ENCODE results near the gene CDH13. TPM values are rescaled to one million over a fixed set of nuclear protein-coding genes. Genes with fewer than 3 reads are reported as not detected.

CDH13 gene
- total and polyA plus RNA-seq, 3 experiments from 2014 or later, result not detected

DNA sequence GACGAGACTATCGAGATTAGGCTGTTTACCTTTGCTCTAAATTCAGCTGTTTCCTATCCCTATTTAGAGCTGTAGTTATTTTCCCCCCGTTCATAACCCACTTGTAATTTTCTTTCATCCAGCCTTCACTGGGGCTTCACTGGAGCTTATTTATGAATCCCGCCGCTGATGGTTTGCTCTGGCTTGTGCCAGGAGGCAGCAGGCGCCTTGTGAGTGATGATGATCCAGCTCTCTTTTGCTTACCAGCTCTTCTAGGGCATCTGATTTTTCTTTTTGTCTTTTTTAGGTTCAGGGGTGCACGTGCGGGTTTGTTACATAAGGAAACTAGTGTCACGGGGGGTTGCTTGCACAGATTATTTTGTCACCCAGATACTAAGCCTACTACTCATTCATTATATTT, 37.4 kb upstream of the CDH13 start:
- Histone ChIP-seq H3K4me1 (ENCODE audit: insufficient read depth, low read length) (no peaks in the 10 kb centered on the region), H3K9me3 (ENCODE audit: low read length) (no peaks in the 10 kb centered on the region), H3K27me3 (ENCODE audit: insufficient read depth, low read length, poor library complexity, severe bottlenecking) (no peaks in the 10 kb centered on the region), H3K36me3 (ENCODE audit: insufficient read depth, low read length) (no peaks in the 10 kb centered on the region), H3K4me3 (ENCODE audit: low read length) (no peak overlapping the region), H3K27ac (ENCODE audit: low read depth, low read length) (no peak overlapping the region)
- H3K27me3 Mint-ChIP-seq, result peaks cover 3 to 10% of the 10 kb centered on the region in 2 donors
- ChIA-PET POLR2A (no interaction called here), CTCF (no interaction called here)
- no peaks in the 10 kb centered on the region for H3K36me3 Mint-ChIP-seq
- no peak for DNase-seq
- H3K4me3 Mint-ChIP-seq, result no peak overlapping the region
- peaks cover 0 to 2% (median 0%) of the 10 kb centered on the region in 5 donors for H3K9me3 Mint-ChIP-seq
- H3K4me1 Mint-ChIP-seq, result no peaks in the 10 kb centered on the region
- H3K27ac Mint-ChIP-seq, result no peak overlapping the region

DNA sequence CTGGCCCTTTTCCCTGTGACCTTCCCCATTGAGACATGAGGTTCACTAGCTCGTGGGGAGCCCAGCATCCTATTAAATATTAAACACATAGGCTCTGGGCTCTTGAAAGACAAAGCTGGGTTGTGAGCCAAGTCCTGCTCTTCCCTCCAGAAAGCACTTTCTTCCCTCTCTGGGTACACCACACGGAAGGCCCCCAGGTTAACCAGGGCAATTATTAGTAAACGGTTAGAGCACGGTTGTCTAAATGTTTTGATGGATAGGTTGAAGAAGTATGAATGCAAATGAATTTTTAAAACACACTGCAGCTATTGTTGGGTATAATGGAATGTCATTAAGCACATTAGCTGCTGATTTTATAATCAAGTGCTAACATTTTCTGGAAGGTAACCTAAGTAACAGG, 32.7 kb upstream of the CDH13 start:
- Mint-ChIP-seq H3K4me3 (no peak overlapping the region), H3K9me3 (peaks cover 0 to 9% (median 4%) of the 10 kb centered on the region in 5 donors), H3K27me3 (peaks cover 14 to 18% of the 10 kb centered on the region in 2 donors), H3K4me1 (no peaks in the 10 kb centered on the region), H3K36me3 (no peaks in the 10 kb centered on the region), H3K27ac (no peak overlapping the region)
- POLR2A ChIA-PET, result no interaction called here
- Histone ChIP-seq H3K4me3 (ENCODE audit: low read length) (no peak overlapping the region), H3K9me3 (ENCODE audit: low read length) (no peaks in the 10 kb centered on the region), H3K27me3 (ENCODE audit: insufficient read depth, low read length, poor library complexity, severe bottlenecking) (no peaks in the 10 kb centered on the region), H3K4me1 (ENCODE audit: insufficient read depth, low read length) (no peaks in the 10 kb centered on the region), H3K36me3 (ENCODE audit: insufficient read depth, low read length) (no peaks in the 10 kb centered on the region), H3K27ac (ENCODE audit: low read depth, low read length) (no peak overlapping the region)
- DNase-seq, result no peak
- CTCF ChIA-PET, result no interaction called here

DNA sequence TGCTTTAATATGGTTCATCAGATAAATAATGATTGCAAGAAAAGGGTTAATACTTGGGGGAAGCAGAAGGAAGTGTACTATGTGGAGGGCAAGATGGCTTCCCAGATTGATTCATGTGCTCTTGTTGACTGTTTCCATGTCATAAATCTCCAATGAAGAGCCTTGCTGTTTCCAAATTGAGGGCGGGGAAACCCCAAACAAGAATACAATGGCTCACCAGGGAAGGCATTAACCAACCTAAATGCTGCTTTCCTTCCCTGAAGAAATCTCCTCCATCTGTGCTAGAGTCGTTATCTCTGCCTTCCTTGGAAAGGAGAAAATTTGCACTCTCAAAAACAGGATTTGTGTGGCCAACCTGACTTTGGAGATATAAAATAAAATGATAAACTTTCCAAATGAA, 28.0 kb upstream of the CDH13 start:
- Histone ChIP-seq H3K4me3 (ENCODE audit: low read length) (no peak overlapping the region), H3K36me3 (ENCODE audit: insufficient read depth, low read length) (no peaks in the 10 kb centered on the region), H3K27me3 (ENCODE audit: insufficient read depth, low read length, poor library complexity, severe bottlenecking) (no peaks in the 10 kb centered on the region), H3K27ac (ENCODE audit: low read depth, low read length) (no peak overlapping the region), H3K4me1 (ENCODE audit: insufficient read depth, low read length) (no peaks in the 10 kb centered on the region), H3K9me3 (ENCODE audit: low read length) (no peaks in the 10 kb centered on the region)
- ChIA-PET POLR2A (no interaction called here), CTCF (no interaction called here)
- peaks cover 0 to 4% (median 1%) of the 10 kb centered on the region in 3 donors for H3K36me3 Mint-ChIP-seq
- H3K27ac Mint-ChIP-seq, result no peak overlapping the region
- peaks cover 6 to 17% (median 11%) of the 10 kb centered on the region in 5 donors for H3K9me3 Mint-ChIP-seq
- no peak overlapping the region for H3K4me3 Mint-ChIP-seq
- H3K27me3 Mint-ChIP-seq, result peaks cover 10% of the 10 kb centered on the region in 2 donors
- no peak for DNase-seq
- no peaks in the 10 kb centered on the region for H3K4me1 Mint-ChIP-seq

DNA sequence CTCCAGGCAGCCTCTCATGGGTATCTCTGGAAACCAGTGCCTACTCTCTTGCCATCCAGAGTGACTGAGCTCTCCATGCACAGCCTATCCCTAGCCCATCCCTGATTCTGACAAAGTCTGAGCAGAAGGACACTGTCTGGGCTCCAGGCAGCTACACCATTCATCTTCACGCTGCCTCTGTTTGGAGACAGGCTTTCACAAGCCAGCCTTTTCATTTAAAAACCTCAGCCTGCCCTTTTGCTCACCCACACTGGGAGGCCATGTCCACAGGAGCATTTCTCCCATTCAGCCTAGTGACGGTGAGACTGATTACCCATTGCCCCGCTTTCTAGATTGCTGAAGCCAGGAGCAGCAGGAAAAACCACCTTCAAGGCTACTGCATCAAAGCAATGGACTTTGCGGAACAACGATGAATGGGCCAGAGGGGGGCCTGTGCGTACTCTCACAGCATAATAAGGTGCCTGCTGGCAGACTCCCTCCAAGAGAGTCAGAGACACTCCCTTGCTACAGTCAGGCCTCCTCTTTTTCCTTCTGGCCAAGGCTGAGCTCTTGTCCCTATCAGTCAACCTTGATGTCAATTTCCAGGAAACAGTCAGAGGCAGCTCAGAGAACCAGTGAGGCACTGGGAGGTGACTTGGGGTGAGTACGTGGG, 24.7 kb upstream of the CDH13 start:
- Histone ChIP-seq H3K27me3 (ENCODE audit: insufficient read depth, low read length, poor library complexity, severe bottlenecking) (no peaks in the 10 kb centered on the region), H3K27ac (ENCODE audit: low read depth, low read length) (no peak overlapping the region), H3K9me3 (ENCODE audit: low read length) (no peaks in the 10 kb centered on the region), H3K4me1 (ENCODE audit: insufficient read depth, low read length) (no peaks in the 10 kb centered on the region), H3K4me3 (ENCODE audit: low read length) (no peak overlapping the region), H3K36me3 (ENCODE audit: insufficient read depth, low read length) (no peaks in the 10 kb centered on the region)
- no peak overlapping the region for H3K27ac Mint-ChIP-seq
- H3K27me3 Mint-ChIP-seq, result peaks cover 9 to 15% of the 10 kb centered on the region in 2 donors
- no peak overlapping the region for H3K4me3 Mint-ChIP-seq
- peaks cover 6 to 16% (median 11%) of the 10 kb centered on the region in 5 donors for H3K9me3 Mint-ChIP-seq
- POLR2A ChIA-PET, result no interaction called here
- H3K36me3 Mint-ChIP-seq, result peaks cover 0 to 4% (median 1%) of the 10 kb centered on the region in 3 donors
- DNase-seq, result no peak
- CTCF ChIA-PET, result no interaction called here
- H3K4me1 Mint-ChIP-seq, result no peaks in the 10 kb centered on the region

DNA sequence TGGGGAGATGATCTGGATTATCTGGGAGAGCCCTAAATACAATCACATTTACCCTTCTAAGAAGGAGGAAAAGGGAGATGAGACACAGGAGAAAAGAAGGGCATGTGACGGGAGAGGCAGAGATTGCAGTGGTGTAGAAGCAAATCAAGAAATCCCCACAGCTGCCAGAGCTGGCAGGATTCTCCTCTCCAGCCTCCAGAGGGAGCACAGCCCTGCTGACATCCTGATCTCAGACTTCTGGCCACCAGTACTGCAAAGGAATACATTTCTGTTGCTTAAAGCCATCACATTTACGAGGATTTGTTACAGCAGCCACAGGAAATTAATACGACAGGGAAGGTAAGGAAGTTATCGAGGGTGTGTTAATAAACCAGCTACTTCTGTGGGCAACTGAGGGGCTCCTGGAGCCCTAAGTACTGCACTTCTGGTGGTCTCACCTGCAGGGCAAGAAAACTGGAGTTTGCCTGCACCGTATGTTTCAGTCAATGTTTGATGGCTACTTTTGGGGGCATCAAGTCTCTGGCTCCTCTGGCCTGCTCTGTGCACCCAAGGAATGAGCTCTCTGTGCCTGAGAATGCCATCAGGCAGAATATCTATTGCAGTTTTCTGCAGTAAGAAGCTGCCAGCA, 22.9 kb upstream of the CDH13 start:
- DNase-seq, result no peak
- no peaks in the 10 kb centered on the region for H3K4me1 Mint-ChIP-seq
- H3K4me3 Mint-ChIP-seq, result no peak overlapping the region
- CTCF ChIA-PET, result no interaction called here
- no peak overlapping the region for H3K27ac Mint-ChIP-seq
- Histone ChIP-seq H3K4me3 (ENCODE audit: low read length) (no peak overlapping the region), H3K9me3 (ENCODE audit: low read length) (no peaks in the 10 kb centered on the region), H3K27me3 (ENCODE audit: insufficient read depth, low read length, poor library complexity, severe bottlenecking) (no peaks in the 10 kb centered on the region), H3K36me3 (ENCODE audit: insufficient read depth, low read length) (no peaks in the 10 kb centered on the region), H3K27ac (ENCODE audit: low read depth, low read length) (no peak overlapping the region), H3K4me1 (ENCODE audit: insufficient read depth, low read length) (no peaks in the 10 kb centered on the region)
- POLR2A ChIA-PET, result no interaction called here
- H3K27me3 Mint-ChIP-seq, result peaks cover 0 to 10% of the 10 kb centered on the region in 2 donors
- H3K9me3 Mint-ChIP-seq, result peaks cover 6 to 13% (median 9%) of the 10 kb centered on the region in 5 donors
- peaks cover 0 to 4% (median 4%) of the 10 kb centered on the region in 3 donors for H3K36me3 Mint-ChIP-seq

DNA sequence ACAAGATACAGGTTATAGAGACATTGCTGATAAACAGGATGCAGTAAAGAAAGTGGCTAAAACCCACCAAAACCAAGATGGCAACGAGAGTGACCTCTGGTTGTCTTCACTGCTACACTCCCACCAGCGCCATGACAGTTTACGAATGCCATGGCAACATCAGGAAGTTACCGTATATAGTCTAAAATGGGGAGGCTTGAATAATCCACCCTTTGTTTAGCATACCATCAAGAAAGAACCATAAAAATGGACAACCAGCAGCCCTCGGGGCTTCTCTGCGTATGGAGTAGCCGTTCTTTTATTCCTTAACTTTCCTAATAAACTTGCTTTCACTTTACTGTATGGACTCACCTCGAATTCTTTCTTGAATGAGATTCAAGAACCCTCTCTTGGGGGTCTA, 21.7 kb upstream of the CDH13 start:
- peaks cover 5 to 9% (median 7%) of the 10 kb centered on the region in 5 donors for H3K9me3 Mint-ChIP-seq
- no peaks in the 10 kb centered on the region for H3K4me1 ChIP-seq (ENCODE audit: insufficient read depth, low read length)
- H3K9me3 ChIP-seq (ENCODE audit: low read length), result no peaks in the 10 kb centered on the region
- H3K4me3 ChIP-seq (ENCODE audit: low read length), result no peak overlapping the region
- H3K36me3 Mint-ChIP-seq, result peaks cover 0 to 4% (median 4%) of the 10 kb centered on the region in 3 donors
- no peak overlapping the region for H3K27ac ChIP-seq (ENCODE audit: low read depth, low read length)
- peaks cover 0 to 12% of the 10 kb centered on the region in 2 donors for H3K27me3 Mint-ChIP-seq
- H3K4me1 Mint-ChIP-seq, result no peaks in the 10 kb centered on the region
- CTCF ChIA-PET, result no interaction called here
- H3K27me3 ChIP-seq (ENCODE audit: insufficient read depth, low read length, poor library complexity, severe bottlenecking), result no peaks in the 10 kb centered on the region
- POLR2A ChIA-PET, result no interaction called here
- no peak overlapping the region for H3K27ac Mint-ChIP-seq
- DNase-seq, result no peak
- no peaks in the 10 kb centered on the region for H3K36me3 ChIP-seq (ENCODE audit: insufficient read depth, low read length)
- H3K4me3 Mint-ChIP-seq, result no peak overlapping the region

DNA sequence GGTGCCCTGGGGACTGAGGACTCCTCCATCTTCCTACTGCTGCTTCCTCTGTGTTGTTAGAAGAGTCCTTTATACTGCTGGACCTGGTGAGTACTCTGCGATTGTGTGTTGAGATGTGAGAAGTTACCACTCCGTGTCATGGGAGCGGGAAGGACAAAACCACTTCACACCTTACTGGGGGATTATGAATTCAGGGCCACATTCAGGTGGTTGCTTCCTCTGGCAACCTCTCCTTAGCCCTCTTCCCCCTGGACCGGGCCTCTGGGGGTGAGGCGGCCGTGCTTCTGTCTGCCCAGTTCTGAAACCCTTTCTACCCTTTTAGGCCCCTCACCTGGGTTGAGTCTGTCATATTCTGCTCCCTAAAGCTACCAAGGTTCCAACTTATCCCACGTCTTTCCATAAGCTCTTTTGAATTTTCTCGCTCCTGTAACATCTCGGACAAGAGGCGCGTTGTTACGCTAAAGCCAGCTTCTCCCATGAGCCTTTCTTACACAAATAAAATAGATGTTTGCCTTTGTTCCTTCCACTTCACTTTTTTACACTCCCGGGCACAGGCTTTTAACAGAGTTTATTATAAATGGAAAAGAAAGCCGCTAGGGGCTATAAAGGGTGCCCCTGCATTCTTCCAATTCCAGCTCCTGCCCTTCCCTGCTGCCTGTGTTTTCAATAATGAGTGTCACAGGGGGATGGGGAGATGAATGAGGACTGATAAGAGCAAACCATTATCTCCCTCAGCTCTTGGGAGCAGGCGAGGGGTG, 20.7 kb upstream of the CDH13 start:
- H3K9me3 ChIP-seq (ENCODE audit: low read length), result no peaks in the 10 kb centered on the region
- H3K4me3 ChIP-seq (ENCODE audit: low read length), result no peak overlapping the region
- Mint-ChIP-seq H3K9me3 (peaks cover 0 to 3% (median 2%) of the 10 kb centered on the region in 5 donors), H3K27me3 (peaks cover 0 to 14% of the 10 kb centered on the region in 2 donors), H3K27ac (no peak overlapping the region), H3K4me3 (no peak overlapping the region), H3K36me3 (peaks cover 0 to 3% (median 0%) of the 10 kb centered on the region in 3 donors), H3K4me1 (no peaks in the 10 kb centered on the region)
- no peaks in the 10 kb centered on the region for H3K27me3 ChIP-seq (ENCODE audit: insufficient read depth, low read length, poor library complexity, severe bottlenecking)
- DNase-seq, result no peak
- no peaks in the 10 kb centered on the region for H3K4me1 ChIP-seq (ENCODE audit: insufficient read depth, low read length)
- H3K27ac ChIP-seq (ENCODE audit: low read depth, low read length), result no peak overlapping the region
- ChIA-PET POLR2A (no interaction called here), CTCF (no interaction called here)
- no peaks in the 10 kb centered on the region for H3K36me3 ChIP-seq (ENCODE audit: insufficient read depth, low read length)

DNA sequence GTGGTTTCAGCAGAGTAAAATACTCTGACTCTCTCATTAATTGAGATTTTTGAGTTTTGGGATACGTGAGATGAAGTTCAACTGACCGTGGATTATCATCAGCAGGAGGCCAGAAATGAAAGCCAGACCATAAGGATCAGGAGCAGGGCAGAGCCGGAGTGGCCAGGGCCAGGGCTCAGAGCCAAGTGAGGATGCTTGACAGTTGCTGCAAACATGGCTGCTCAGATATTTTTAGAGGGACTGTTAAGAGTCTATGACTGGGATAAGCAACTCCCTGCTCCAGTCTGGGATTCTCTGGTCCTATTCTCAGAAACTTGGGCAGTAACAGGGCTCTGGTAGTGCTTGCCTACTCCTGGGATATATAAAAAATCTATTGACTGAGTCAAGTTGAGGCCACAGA, 17.6 kb upstream of the CDH13 start:
- ChIA-PET POLR2A (no interaction called here), CTCF (no interaction called here)
- Histone ChIP-seq H3K27ac (ENCODE audit: low read depth, low read length) (no peak overlapping the region), H3K4me1 (ENCODE audit: insufficient read depth, low read length) (no peaks in the 10 kb centered on the region), H3K9me3 (ENCODE audit: low read length) (no peaks in the 10 kb centered on the region), H3K36me3 (ENCODE audit: insufficient read depth, low read length) (no peaks in the 10 kb centered on the region), H3K4me3 (ENCODE audit: low read length) (no peak overlapping the region), H3K27me3 (ENCODE audit: insufficient read depth, low read length, poor library complexity, severe bottlenecking) (no peaks in the 10 kb centered on the region)
- Mint-ChIP-seq H3K4me1 (no peaks in the 10 kb centered on the region), H3K9me3 (peaks cover 0 to 2% (median 0%) of the 10 kb centered on the region in 5 donors), H3K27ac (no peak overlapping the region), H3K36me3 (peaks cover 0 to 3% (median 0%) of the 10 kb centered on the region in 3 donors), H3K27me3 (peaks cover 0 to 17% of the 10 kb centered on the region in 2 donors), H3K4me3 (no peak overlapping the region)
- no peak for DNase-seq
